ENCODE measurements around the gene EXOG.

EXOG gene

DNA sequence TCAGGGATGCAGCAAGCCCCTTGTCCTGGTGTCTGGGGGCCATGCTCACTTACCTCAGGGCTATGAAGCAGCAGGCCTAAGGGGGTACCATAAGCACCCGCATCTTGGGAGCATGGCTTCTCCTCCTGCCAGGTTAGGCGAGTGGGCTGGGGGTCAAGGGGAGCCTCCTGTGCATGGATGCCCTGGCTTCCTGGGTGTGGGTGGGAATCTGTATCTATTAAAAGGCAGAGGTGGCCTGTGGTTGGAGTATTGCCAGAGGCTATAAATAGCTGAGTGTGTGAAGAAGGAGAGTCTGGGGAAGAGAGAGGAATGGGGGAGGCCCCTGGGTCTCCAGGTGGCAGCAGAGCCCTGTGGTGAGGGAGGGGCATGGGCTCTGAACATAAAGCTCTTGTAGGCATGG lies 22.9 kb upstream of the EXOG start:
- no peak for DNase-seq (ENCODE audit: low read depth in 3 of 3)

GRCh38 chr3:38474928-38475605 lies 21.1 kb upstream of the EXOG start:
- DNase-seq (ENCODE audit: low read depth in 3 of 3), result no peak

DNA sequence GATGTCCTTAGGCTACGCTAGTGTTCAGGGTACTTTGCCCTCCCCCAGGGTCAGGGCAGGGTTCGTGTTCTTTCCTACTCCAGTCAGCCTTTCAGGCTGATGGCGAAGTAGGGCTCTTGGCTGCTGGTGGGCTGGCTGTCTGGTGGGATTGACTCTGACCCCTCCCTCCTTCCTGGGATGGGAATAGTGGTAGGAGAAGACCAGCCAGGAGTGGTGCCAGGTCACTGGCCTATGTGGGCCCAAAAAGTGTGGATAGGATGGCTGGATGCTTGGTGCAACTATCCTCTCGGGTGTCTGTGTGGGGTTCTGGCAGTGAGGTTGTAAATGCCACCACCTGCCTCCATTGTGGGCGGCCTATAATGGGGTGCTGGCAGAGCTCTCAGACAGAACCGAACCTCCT lies 20.4 kb upstream of the EXOG start:
- no peak for DNase-seq (ENCODE audit: low read depth in 3 of 3)

DNA sequence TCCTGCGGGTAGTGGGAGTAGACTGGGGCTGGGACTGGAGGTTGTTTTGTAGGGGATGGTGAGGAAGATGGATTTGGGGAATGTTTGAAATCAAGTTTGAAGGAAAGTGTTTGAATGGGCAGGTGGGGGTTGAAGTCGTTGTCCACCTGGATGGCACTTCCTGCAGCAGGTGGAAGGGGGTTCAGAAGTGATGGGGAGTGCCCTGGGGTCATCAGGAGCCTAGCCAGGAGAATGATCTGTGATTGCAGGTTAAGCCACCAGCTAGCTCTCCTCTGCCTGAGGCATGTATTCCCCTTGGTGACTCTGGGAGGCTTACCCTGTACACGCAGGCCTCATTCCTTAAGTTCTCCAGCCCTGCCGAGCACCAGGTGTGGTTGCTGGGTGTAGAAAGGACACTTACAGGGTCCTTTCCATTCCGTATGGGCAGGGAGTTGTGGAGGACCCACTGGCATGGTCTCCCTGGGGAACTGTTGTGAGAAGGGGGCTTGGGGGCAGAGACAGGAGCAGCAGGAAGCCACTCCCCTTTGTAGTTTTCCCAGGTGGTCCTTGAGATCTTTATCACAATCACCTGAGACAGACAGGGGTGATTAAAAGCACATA lies 19.9 kb upstream of the EXOG start:
- no peak for DNase-seq (ENCODE audit: low read depth in 3 of 3)

DNA sequence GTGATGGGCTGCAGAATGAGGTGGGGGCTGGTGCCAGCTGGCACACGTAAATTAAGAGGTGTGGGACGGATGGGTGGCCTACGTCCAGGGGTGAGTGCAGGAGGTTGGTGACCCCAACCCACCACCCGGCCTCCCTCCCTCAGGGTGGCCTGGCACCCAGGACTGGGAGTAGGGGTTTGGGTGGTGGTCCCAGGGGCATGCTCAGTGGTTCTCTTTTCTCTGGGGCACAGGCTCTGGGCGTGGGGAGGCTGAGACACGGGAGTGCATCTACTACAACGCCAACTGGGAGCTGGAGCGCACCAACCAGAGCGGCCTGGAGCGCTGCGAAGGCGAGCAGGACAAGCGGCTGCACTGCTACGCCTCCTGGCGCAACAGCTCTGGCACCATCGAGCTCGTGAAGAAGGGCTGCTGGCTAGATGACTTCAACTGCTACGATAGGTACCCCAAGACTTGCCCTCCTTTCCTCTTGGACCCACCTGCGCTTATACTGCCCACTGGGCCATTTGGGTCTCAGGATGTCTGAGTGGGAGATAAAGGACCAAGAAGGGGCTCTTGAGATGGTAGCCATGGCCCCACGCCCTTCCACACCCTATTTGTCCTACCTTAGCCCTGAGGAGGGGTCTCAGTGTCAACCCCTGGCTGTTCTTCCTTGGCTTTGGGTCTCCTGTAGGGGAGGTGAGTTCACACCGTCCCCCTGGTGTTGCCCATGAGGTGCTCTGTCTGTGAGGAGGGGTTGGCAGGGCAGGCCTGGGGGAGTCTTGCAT lies 18.9 kb upstream of the EXOG start:
- no peak for DNase-seq (ENCODE audit: low read depth in 3 of 3)

DNA sequence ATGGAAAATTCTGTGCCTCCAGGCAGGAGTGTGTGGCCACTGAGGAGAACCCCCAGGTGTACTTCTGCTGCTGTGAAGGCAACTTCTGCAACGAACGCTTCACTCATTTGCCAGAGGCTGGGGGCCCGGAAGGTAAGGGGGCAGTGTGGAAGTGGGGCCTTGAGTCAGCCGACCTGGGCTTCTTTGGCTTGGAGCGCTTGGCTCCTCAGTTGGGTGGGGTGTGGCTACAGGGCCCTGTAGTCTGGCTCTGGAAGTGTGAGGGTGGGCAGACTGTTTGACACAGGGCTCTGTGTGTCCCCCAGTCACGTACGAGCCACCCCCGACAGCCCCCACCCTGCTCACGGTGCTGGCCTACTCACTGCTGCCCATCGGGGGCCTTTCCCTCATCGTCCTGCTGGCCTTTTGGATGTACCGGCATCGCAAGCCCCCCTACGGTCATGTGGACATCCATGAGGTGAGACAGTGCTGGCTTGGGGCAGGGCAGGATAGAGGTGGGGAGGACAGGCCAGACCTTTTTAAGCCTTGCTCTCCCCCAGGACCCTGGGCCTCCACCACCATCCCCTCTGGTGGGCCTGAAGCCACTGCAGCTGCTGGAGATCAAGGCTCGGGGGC lies 18.2 kb upstream of the EXOG start:
- DNase-seq (ENCODE audit: low read depth in 3 of 3), result no peak

DNA sequence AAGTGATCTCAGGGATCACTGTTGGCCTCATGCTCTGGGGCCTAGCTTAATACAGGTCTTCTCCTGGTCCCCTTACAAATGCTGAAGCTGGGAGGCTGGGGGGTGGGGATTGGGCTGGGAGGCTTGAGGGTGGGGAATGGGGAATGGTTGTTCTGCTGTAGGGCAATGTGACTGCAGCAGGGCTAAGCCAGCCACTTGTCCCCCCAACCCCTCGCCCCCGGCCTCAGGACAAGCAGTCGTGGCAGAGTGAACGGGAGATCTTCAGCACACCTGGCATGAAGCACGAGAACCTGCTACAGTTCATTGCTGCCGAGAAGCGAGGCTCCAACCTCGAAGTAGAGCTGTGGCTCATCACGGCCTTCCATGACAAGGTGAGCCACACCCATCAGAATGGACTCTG lies 17.2 kb upstream of the EXOG start:
- DNase-seq (ENCODE audit: low read depth in 3 of 3), result no peak

GRCh38 chr3:38479431-38480092 lies 16.6 kb upstream of the EXOG start:
- DNase-seq (ENCODE audit: low read depth in 3 of 3), result peak in 1 of 3 donors; percentile 32

DNA sequence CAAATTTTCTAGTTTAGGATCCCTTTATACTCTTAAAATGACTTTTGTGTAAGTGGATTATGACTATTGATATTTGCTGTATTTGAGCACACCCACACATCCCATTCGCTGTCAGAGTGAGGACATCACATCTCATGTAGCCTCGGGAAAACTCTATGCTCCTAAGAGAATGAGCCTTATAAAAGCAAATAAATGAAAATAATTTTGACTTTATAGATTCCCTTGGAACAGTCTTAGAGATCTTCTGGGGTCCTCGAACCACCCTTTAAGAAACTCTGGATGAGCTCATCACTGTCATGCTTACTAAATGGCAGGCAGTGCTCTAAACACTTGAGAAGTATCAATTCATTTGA lies 16.1 kb upstream of the EXOG start:
- DNase-seq (ENCODE audit: low read depth in 3 of 3), result no peak

- no peak for DNase-seq (ENCODE audit: low read depth in 3 of 3)
Observed at GRCh38 chr3:38480930-38481329, 15.2 kb upstream of the EXOG start.

GRCh38 chr3:38482951-38483350 lies 13.2 kb upstream of the EXOG start:
- no peak for DNase-seq (ENCODE audit: low read depth in 3 of 3)

DNA sequence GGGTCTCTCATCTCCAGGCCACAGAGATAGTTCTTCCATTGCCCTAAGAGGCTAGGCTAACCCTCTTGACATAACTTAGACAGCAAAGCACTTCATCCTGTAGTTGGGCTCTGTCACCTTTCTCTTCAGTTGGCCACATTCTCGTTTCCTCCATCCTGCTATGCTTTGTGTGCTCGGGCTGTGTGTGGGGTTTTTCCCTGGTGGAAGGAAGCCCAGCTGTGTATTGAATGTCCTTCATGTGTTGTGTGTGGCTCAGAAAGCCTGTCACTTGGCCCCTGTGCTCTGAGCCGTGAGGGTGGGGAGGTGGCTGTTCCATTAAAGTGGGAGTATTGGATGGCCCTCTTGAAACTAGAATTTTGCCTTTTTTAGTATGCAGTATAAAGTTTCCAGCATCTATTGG lies 8.8 kb upstream of the EXOG start:
- no peak for DNase-seq (ENCODE audit: low read depth in 3 of 3)

- no peak for DNase-seq (ENCODE audit: low read depth in 3 of 3)
Observed at GRCh38 chr3:38488949-38489348, 7.2 kb upstream of the EXOG start.

DNA sequence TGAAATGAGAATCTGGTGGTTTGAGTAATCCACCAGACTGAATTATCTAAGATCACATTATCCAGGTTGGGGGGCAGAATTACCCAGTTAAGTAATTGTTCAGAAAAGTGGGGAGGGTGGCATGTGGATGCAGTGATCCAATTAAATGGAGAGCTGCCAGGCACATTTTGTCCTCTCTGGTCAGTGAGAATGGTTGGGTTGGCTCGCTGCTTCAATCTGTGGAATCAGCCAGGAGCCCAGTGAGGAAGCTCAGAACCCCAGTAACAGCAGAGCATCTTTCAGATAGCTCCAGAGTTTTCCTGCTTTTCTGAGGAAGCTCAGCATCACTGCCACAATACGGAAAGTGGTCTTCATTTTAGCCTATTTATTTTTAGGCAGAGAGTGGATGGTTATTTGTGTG lies 6.4 kb upstream of the EXOG start:
- DNase-seq (ENCODE audit: low read depth in 3 of 3), result no peak

DNA sequence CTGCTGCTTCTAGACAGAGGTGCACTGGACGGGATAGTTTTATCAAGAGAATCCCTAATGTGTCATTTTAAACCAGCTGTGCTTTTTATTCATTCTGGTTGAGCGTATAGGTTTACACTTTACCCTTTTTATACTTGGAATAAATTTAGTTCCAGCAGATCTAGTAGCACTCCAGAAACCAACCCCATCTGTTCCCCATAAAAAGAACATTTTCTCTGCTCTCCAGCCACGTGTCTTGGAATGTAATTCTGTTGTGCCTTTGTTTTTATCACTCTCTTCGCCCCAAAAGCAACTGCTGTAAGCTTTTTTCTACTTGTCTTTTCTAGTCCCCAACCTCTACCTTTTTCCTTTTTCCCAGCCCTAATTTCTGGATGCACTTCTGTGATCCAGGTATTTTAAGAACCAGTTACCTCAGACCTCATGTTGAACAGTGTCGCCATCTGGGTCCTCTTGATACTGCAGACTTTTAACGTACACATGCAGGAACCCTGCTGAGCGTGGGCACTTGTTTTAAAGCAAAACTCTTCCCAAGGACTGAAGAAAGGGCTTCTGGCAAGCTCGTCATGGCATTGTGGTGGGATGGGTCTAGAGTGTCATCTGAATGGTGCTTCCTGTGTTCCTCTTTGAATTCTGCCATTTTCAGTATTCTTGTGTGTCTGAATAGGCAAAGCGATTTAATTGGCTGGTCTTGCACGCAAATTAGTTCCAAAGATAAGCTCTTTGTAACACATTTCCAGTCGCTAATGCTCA lies 5.7 kb upstream of the EXOG start:
- no peak for DNase-seq (ENCODE audit: low read depth in 3 of 3)

GRCh38 chr3:38491215-38491614 lies 4.9 kb upstream of the EXOG start:
- DNase-seq (ENCODE audit: low read depth in 3 of 3), result no peak

DNA sequence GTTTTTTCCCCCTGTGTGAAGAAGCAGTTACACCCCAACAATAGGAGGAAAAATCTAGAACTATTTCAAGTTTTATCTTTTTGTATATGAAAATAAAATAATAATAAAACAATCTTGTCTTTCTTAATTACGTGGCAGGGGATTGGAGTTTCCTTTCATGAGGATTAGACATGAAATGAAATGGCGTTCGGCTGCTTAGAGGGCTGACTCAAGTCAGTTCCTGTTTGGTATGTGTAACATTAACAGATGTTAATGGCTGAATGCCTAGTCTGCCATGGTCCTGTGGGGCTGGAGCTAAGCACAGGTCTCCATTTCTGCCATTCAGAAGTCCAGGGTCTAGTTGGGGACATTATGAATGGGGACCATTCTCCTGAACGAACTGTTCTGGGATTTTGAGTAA lies 3.1 kb upstream of the EXOG start:
- no peak for DNase-seq (ENCODE audit: low read depth in 3 of 3)

- no peak for DNase-seq (ENCODE audit: low read depth in 3 of 3)
Observed at GRCh38 chr3:38497031-38497430, 891 bp downstream of the EXOG start.

- no peak for DNase-seq (ENCODE audit: low read depth in 3 of 3)
Observed at GRCh38 chr3:38500688-38501417, 4.7 kb downstream of the EXOG start.

DNA sequence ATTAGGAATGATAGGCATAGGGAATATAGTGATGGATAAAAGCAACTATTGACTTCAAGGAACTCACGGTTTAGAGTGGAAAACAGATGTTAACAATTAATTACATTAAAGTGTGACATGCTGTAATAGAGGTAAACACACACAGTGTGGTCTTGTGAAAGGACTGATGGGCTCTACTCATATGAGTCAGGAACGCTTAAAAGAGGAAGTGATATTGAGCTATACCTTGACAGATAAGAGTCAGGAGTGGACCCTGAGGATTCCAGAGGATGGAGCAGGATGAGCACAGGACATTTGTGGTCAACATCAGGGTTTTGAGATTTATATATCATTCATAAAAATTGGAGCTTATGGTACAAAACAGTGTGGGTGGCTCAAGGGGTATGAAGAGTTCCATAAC lies 11.0 kb downstream of the EXOG start:
- DNase-seq (ENCODE audit: low read depth in 3 of 3), result no peak

DNA sequence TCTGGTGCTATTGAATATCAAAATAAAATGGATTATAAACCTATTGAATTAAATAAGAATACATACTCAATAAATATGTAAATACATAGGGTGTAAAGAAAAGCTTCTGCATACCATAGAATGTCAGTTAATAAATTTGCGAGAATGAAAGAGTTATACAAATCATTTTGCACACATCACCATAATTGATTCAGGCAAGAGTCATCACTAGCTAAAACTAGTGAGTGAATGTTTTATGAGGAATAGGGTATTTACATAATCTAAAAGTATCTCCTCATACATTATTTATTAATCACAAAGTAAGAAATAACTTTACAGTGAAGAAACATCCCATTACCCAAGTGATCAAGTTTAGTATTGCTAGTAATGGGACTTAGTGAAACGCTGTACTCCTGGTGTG lies 13.6 kb downstream of the EXOG start:
- no peak for DNase-seq (ENCODE audit: low read depth in 3 of 3)
